RWPE1 (cell line): ENCODE measurements around the gene INHBE.

ENCODE experiments used
- CTCF ChIA-PET: fragments of 350-600 bp; sonication (Branson Sonifier 250); formaldehyde crosslinking; extraction: SDS; loops from one replicate; lab custom pipeline; 2021; lab: Yijun Ruan, JAX
- POLR2A ChIA-PET: fragments of 400-600 bp; formaldehyde crosslinking; extraction: SDS; loops from one replicate; lab custom pipeline; 2020; ENCODE audit warnings: antibody characterized with exemption; ENCODE audit not compliant: low non-redundant PET; lab: Yijun Ruan, JAX
- DNase-seq: peaks from one replicate; pipeline ENCODE4 v3.0.0; 2012; ENCODE audit warnings: low spot score
- H3K27ac ChIP-seq: fragments of 450-650 bp; 2 replicates; pipeline ENCODE4 v1.5.1; 2017
- TF ChIP-seq, protein P1 (sequence below): fragments of 450-650 bp; conservative IDR thresholded peaks from 2 replicates; pipeline ENCODE4 v1.5.1; 2017; ENCODE audit warnings: low read depth, mild to moderate bottlenecking

Gene INHBE

GRCh38 chr12:57459055-57459749 is 4.1 kb downstream of the INHBE start:
- TF ChIP-seq, protein P1, sequence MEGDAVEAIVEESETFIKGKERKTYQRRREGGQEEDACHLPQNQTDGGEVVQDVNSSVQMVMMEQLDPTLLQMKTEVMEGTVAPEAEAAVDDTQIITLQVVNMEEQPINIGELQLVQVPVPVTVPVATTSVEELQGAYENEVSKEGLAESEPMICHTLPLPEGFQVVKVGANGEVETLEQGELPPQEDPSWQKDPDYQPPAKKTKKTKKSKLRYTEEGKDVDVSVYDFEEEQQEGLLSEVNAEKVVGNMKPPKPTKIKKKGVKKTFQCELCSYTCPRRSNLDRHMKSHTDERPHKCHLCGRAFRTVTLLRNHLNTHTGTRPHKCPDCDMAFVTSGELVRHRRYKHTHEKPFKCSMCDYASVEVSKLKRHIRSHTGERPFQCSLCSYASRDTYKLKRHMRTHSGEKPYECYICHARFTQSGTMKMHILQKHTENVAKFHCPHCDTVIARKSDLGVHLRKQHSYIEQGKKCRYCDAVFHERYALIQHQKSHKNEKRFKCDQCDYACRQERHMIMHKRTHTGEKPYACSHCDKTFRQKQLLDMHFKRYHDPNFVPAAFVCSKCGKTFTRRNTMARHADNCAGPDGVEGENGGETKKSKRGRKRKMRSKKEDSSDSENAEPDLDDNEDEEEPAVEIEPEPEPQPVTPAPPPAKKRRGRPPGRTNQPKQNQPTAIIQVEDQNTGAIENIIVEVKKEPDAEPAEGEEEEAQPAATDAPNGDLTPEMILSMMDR = peak; percentile 93
- peak overlapping the region; percentile 97 for H3K27ac ChIP-seq
- CTCF ChIA-PET = interaction anchor here (0.5 to 1.4 kb wide), 12 partner anchors 13 to 257 kb away, joined by 3 to 5 read pairs (median 4); no protein-coding TSS in a partner anchor
- POLR2A ChIA-PET = interaction anchor here (0.6 kb wide), 1 partner anchor 56 kb away, joined by 3 read pairs; no protein-coding TSS in a partner anchor
- DNase-seq = peak; percentile 81

DNA sequence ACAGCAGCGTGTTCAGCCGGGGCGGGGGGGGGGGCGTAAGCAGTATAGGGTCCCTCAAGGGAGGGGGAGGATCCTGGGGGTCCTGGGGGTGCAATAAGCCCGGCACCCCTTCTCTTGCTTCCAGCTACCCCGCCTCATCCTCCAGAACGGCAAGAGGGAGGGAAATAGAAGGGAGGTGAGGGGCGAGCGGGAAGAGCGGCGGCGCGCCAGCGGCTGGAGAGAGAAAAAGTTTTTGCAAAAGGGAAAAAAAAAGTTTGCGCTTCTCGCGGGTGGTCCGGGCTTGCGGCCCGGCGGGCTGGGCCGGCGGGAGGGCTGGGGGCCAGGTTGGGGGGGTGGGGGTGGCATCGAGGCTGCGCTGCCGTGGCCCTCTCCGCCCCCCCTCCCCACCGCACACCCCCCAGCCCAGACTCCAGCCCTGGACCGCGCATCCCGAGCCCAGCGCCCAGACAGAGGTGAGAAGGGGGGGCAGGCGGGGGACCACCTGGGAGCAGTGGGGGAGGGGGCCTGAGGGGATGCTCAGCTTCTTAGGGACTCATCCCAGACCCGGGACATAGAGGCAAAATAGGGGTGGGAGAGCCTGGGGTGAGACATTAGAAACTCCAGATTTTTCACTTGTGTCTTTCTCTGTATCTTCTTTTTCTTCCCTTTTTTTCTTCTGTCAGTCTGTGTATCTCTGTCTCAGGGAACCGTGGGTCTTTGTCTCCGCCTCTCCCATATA is 4.8 kb downstream of the INHBE start, which contains the start of gene GLI1:
Gene GLI1, plus strand, starts transcription at position 36 of the 718 bp plus-strand sequence. CDS start 3,907 bp downstream, outside the sequence.
- POLR2A ChIA-PET = no interaction called here
- CTCF ChIA-PET = interaction anchor here (0.6 to 1.4 kb wide), 7 partner anchors 12 to 257 kb away, joined by 3 to 5 read pairs (median 4); no protein-coding TSS in a partner anchor
- peak; percentile 63 for DNase-seq
- TF ChIP-seq, protein P1 = no peak
- peak within 1 kb of the TSS; percentile 97 for H3K27ac ChIP-seq

DNA sequence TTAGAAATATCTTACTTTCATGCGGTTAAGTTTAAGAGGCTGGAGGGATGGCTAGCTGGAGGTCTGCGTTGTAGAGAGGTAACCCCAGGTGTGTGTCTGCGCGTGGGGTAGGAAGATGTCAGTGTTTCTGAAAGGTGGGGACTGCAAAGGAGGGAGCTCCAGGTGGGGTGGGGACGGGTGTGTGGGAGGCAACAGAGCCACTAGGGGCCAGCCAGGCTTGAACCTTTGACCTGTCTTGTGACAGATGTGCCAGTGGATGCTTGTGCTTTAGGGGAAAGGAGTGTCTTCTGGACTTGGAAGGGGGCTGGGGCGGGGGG is 5.3 kb downstream of the INHBE start:
- CTCF ChIA-PET = no interaction called here
- TF ChIP-seq, protein P1 = no peak
- DNase-seq = no peak
- peak overlapping the region; percentile 97 for H3K27ac ChIP-seq
- POLR2A ChIA-PET = no interaction called here

DNA sequence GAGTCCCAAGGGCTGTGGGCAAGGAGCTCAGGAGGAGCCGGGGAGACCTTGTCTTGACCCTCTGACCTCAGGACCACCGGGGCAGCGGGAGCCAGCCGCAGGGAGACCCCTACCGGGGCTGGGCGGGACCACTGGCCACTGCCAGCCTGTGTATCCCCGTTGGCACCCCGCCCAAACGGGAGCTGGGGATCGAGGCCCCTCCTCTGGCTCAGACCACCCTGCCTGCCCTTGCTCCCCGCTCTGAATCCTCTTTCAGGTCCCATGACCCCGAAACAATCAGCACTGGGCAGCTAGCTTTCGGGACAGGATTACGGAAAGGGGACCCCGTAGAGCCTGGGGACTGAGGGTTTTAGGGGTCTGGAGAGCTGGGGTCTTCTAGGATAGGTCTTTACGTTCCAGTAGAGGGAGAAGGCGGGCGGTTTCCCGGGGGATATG is 5.8 kb downstream of the INHBE start:
- ChIA-PET POLR2A (no interaction called here), CTCF (no interaction called here)
- TF ChIP-seq, protein P1 = no peak
- DNase-seq = no peak
- H3K27ac ChIP-seq = peak overlapping the region; percentile 97

- TF ChIP-seq, protein P1 = no peak
- ChIA-PET CTCF (interaction anchor here (0.6 to 1.8 kb wide), 2 partner anchors 13 to 443 kb away, joined by 3 to 12 read pairs; no protein-coding TSS in a partner anchor), POLR2A (no interaction called here)
- H3K27ac ChIP-seq = peak overlapping the region; percentile 97
- peak; percentile 66 for DNase-seq
These were observed 6.3 kb downstream of the INHBE start for GRCh38 chr12:57461276-57461916.

DNA sequence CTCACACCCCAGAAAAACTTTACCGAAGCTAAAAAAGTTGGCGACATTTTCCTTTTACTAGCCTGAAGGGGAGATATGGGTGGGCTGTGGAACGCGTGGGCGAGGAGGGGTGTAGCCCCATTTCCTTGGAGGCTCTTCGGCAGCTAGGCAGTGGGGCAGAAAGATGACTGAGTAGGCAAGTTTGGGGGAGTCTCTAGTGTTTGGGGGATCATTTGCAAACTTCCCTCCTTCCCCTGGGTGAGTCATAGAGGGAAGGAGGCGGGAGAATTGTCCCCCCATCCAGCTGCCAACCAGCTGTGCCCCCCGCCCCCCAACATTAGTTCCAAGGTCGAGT is 6.8 kb downstream of the INHBE start:
- CTCF ChIA-PET = interaction anchor here (0.6 to 1.8 kb wide), 9 partner anchors 11 to 1392 kb away, joined by 3 to 12 read pairs (median 4); no protein-coding TSS in a partner anchor
- POLR2A ChIA-PET = no interaction called here
- H3K27ac ChIP-seq = peak overlapping the region; percentile 97
- TF ChIP-seq, protein P1 = no peak
- DNase-seq = peak; percentile 42
